ENCODE results near the gene COL6A5. TPM values are rescaled to one million over a fixed set of nuclear protein-coding genes. Genes with fewer than 3 reads are reported as not detected.

Gene COL6A5
- total and polyA plus RNA-seq, 2 of the 13 experiments (the other 11 are each of a cell fraction or from before 2014, with no cell fraction given), result not detected

DNA sequence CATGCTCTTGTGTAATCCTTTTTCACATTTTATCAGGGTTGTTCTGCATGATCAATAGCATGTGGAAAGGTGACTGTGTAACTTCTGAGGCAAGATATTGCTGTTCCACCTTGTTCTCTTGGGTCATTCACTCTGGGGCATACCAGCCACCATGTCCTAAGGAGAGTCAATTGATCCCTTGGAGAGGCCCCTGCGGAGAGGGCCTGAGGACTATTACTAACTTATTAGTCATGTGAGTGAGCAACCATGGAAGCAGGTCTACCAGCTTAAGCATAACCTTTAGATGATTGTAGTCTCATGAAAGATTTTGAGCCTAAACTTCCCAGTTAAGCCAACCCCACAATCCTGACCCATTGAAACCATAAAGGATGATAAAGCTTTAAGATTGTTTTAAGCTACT, 22.0 kb upstream of the COL6A5 start:
- FAIRE-seq, result no peak
- Histone ChIP-seq H3K79me2 (ENCODE audit: insufficient read depth, low read length) (no peaks in the 10 kb centered on the region), H3K4me2 (ENCODE audit: low read depth, low read length) (no peak overlapping the region), H3K9ac (ENCODE audit: insufficient read depth, low read depth, low read length) (no peak overlapping the region), H3K27me3 (ENCODE audit: control insufficient read depth in 1 of 2, insufficient read depth in 2 of 2, low read length in 2 of 2) (no peaks in the 10 kb centered on the region), H3K9me3 (ENCODE audit: low read length) (no peaks in the 10 kb centered on the region), H3K36me3 (replicated peaks in 1 of 2; ENCODE audit: control insufficient read depth in 1 of 2, insufficient read depth in 2 of 2, low read length in 2 of 2) (no peaks in the 10 kb centered on the region), H3K4me1 (ENCODE audit: insufficient read depth, low read length) (no peaks in the 10 kb centered on the region), H3K4me3 (replicated peaks in 1 of 3; ENCODE audit: insufficient read depth in 1 of 3, low read depth in 2 of 3, low read length in 3 of 3) (no peak overlapping the region), H4K20me1 (ENCODE audit: insufficient read depth, low read length) (no peaks in the 10 kb centered on the region), H3K27ac (ENCODE audit: extremely low read length, insufficient read depth, low read length) (no peak overlapping the region), H2AFZ (ENCODE audit: low read length) (no peak overlapping the region)
- intact Hi-C loops (cut with micrococcal nuclease; ENCODE audit: unreplicated experiment), result no loop called here
- in situ Hi-C loops (cut with HindIII; ENCODE audit: extremely low pct_ligation_motif_present, low pct_unique_long_range_greater_than_20kb), result no loop called here
- no peak for ATAC-seq
- WGBS (ENCODE audit: low lambda C conversion rate), result 75% methylated on average over 1 of the region's 1 CpG
- CTCF ChIA-PET (ENCODE audit: low intra/inter-chr PET ratio, low total read pairs), result no interaction called here
- BruUV-seq (replicated peaks), result no TSS peak
- POLR2A ChIA-PET, result no interaction called here
- no peak for TF ChIP-seq GMEB2 (CRISPR knock-in tag; IDR thresholded peaks at IDR 0.05; ENCODE audit: low read depth)
- TF ChIP-seq KLF13 (CRISPR knock-in tag; IDR thresholded peaks at IDR 0.05), result no peak
- no peak for TF ChIP-seq KLF6 (CRISPR knock-in tag; IDR thresholded peaks at IDR 0.05)
- TF ChIP-seq MEIS1 (CRISPR knock-in tag; IDR thresholded peaks at IDR 0.05; ENCODE audit: borderline replicate concordance), result no peak
- no peak for TF ChIP-seq ELF3 (CRISPR knock-in tag; IDR thresholded peaks at IDR 0.05)
- no peak for TF ChIP-seq SOX13 (IDR thresholded peaks at IDR 0.05)
- TF ChIP-seq SOX13 (CRISPR knock-in tag; conservative IDR thresholded peaks at IDR 0.05 in 1 of 2, IDR thresholded peaks at IDR 0.05 in 1 of 2), result no peak
- no peak for TF ChIP-seq HMGXB4 (CRISPR knock-in tag; IDR thresholded peaks at IDR 0.05; ENCODE audit: borderline replicate concordance in 1 of 2, low read depth in 1 of 2)
- DNase-seq (ENCODE audit: low spot score), result no peak
